CD4-positive, alpha-beta T cell treated with Interleukin-15 for 1 hour (primary cell): ENCODE measurements around the gene PDLIM1.
"Not testable (repeated sequence)": the region's sequence is repeated elsewhere in the genome, so short reads cannot be mapped to it uniquely, and the experiment has no call there.

Experiments used
- DNase-seq: peaks from one replicate; pipeline ENCODE4 v3.0.0-alpha.2; 2020

PDLIM1 gene

GRCh38 chr10:95262763-95263518 is 27.9 kb downstream of the PDLIM1 start:
- DNase-seq = no peak

DNA sequence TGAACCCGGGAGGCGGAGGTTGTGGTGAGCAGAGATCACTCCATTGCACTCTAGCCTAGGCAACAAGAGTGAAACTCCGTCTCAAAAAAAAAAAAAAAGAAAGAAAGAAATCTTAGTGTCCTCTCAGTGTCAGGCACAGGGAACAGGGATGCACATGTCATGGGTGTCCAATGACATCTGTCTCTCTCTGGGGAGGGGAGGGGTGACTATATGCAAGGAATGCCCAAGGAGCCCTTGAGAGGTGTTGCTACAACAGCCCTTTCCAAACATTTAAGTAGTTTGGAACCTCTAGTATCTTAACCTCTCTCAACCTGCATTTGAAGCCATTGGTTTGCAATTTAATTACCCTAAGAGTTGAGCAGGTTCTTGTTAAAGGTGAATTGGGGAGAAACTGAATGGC is 28.9 kb downstream of the PDLIM1 start:
- DNase-seq = no peak

DNA sequence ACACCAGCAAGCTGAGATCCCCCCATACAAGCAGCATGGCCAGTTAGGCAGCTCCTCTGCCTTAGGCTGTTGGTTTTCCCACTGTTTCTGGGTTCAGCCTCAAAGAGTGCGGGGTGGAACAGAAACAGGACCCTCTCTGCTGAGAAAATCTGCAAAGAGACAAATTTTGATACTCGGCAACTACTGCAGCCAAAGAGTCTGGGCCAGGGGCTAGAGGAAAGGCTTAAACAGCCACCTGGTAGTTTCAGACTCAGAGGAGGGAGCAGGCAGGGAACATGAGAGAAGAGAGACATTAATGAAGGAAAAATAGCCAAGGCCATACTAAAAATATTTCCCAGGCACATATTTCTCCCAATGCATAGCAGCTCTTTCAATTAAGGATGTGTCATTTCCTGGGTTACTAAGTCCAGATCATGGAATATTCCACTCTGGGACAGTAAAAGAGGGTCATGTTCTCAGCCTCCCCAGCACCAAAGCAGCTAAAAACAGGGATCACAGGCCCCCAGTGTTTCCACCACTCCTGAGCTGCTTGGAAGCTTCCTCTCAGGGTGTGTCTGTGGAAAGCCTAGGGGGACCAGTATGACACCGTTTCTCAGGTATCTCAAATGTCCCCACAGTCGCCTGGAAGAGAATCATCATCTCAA is 29.8 kb downstream of the PDLIM1 start:
- DNase-seq = no peak

GRCh38 chr10:95260397-95260881 is 30.4 kb downstream of the PDLIM1 start:
- no peak for DNase-seq

GRCh38 chr10:95257849-95258248 is 33.0 kb downstream of the PDLIM1 start:
- DNase-seq = no peak

- no peak for DNase-seq
Observed at GRCh38 chr10:95256268-95256667, 34.5 kb downstream of the PDLIM1 start.

DNA sequence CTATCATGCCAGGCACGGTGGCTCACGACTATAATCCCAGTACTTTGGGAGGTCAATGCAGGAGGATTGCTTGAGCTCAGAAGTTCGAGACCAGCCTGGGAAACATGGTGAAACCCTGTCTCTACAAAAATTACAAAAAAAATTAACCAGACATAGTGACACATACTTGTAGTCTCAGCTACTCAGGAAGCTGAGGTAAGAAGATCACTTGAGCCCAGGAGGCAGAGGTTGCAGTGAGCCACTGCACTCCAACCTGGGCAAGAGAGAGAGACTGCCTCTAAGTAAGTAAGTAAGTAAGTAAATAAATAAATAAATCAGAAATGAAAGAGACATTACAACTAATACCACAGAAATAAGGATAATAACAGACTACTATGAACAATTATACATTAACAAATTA is 36.2 kb downstream of the PDLIM1 start:
- DNase-seq = no peak

DNA sequence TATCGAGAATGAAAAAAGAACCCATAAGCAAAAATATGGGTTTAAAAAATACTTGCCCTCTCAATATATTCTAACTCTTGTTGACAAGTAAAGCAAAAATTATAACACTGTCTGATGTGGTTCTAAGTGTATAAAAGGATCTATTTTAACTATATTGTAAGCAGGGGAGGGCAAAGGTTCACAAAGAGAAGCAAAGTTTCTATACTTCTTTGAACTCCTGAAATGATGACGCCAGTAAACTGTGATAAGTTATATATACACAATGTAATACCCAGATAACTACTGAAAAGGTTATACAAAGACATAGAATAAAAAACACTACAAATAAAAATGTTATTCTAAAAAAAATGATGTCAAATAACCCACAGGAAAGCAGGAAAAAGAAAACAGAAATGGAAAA is 37.1 kb downstream of the PDLIM1 start:
- no peak for DNase-seq

DNA sequence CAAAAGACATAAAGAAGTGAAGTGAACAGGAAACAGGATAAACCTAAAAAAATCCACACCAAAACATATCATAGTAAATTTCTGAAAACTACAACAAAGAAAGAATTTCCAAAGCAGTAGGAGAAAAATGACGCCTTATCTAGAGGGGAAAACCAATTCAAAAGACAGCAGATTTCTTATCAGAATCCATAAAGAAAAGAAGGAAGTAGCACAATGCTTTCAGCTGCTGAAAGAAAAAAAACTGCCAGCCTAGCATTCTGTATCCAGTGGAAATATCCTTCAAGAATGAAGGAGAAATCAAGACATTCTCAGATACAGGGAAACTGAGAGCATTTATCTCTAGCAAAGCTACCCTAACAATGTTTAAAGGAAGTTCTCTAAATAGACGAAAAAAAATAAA is 37.8 kb downstream of the PDLIM1 start:
- DNase-seq = no peak

- no peak for DNase-seq
Observed at GRCh38 chr10:95250856-95251255, 39.9 kb downstream of the PDLIM1 start.

- no peak for DNase-seq
Observed at GRCh38 chr10:95249467-95249866, 41.3 kb downstream of the PDLIM1 start.

DNA sequence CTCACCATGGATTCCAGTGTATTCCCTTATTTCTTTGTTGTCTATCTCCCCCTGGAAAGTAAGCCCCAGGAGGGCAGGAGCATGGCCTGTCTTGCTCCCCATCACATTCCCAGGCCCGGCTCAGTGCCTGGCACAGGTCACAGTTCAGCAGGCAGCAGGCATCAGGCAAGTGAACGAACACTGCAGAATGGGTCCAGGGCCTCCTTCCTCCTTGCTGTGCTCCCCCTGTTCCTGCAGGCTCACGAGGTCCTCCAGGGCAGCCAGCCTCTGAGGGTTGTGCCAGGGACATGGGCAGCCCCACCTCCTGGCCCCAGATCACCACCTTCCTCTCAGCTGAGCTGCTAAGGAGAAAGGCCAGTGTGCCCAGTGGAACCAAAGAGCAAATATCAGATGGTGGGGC is 41.8 kb downstream of the PDLIM1 start:
- no peak for DNase-seq

DNA sequence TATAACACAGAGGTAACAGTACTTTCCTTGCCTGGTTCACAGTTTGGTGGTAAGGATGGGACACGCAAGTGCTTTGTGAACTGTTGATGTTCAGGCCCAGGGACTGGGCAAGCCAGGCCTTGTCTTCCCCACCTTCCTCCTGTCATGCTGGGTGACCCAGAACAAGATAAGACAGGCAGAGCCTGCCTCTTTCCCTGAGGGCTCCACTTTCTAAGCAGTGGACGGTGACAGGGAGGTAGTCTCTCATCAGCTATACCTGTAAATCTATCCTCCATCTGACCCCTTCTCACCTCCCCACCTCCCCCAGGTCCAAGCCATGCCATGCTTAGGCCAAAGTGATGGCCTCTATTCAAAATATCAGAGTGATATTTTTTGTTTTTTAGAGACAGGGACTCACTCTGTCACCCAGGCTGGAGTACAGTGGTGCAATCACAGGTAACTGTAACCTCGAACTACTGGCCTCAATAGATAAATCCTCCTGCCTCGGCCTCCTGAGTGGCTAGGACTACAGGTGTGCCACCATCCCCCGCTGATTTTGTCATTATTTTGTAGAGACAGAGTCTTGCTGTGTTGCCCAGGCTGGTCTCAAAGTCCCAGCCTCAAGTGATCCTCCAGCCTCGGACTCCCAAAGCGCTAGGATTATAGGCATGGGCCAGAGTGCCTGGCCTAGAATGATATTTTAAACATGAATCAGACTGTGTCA is 42.8 kb downstream of the PDLIM1 start:
- DNase-seq = no peak

DNA sequence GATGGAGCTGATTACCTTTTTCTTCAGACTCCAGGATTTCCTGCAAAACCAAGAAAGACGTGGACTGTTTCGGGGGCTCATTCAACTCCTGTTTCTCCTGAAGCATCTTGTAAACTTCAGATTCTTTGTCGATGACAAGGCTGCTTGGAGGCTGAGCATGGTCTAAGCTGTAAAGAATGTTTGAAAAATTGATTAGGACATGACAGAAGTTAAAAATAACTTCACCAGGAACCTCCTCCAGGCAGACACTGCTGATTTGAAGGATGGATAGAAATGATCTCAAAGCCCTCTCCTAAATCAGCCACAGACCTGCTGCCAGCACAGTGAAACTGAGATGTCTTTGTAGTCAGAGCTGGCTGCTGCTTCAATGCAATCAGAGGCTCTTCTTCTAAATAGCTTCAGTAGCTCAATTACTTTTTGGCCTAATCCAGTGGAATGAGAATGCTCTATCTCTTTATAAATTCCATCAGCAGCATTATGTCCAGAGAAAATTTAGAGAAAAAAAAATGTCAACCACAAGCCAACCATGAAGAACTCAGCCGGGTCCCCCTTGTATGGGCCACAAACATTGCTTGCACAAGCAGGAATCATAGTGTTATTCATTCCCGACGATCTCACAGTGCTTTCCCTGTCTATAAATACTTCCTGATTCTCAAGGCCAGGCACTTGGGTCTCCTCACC is 43.5 kb downstream of the PDLIM1 start:
- no peak for DNase-seq

GRCh38 chr10:95246582-95247051 is 44.2 kb downstream of the PDLIM1 start:
- DNase-seq = peak; percentile 47

- DNase-seq = no peak
Observed at GRCh38 chr10:95245425-95246055, 45.3 kb downstream of the PDLIM1 start.

DNA sequence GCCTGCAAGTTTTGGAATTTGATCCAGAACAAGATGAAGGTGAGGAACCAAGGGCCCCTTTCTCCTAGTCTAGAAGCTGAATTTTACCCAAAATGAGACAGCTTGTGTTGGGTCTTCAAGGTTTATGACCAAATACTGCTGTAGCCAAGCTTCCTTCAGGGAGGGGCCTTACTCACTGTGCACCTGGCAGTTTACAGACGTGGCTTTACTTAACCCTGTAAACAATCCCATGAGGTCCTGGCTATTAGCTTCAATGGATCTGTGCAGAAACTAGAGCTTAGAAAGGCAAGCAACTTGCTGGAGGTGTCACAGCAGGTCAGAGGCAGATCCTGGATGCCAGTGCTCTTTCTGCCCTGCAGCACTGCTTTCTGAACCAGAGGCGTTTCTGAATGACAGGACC is 46.7 kb downstream of the PDLIM1 start:
- DNase-seq = no peak

- DNase-seq = no peak
Observed at GRCh38 chr10:95243318-95243617, 47.5 kb downstream of the PDLIM1 start.

GRCh38 chr10:95242581-95243317 is 48.1 kb downstream of the PDLIM1 start:
- DNase-seq = no peak

GRCh38 chr10:95241533-95241932 is 49.3 kb downstream of the PDLIM1 start:
- no peak for DNase-seq

- no peak for DNase-seq
Observed at GRCh38 chr10:95240811-95241210, 50.0 kb downstream of the PDLIM1 start.

- not testable (repeated sequence) for DNase-seq
Observed at GRCh38 chr10:95240096-95240495, 50.7 kb downstream of the PDLIM1 start.
